GOT3 (cell line): ENCODE results near the gene AP1S1.
"Not testable (repeated sequence)": the region's sequence is repeated elsewhere in the genome, so short reads cannot be mapped to it uniquely, and the experiment has no call there.

ENCODE experiments used
- DNase-seq: peaks from one replicate; lab custom pipeline; 2025; ENCODE audit warnings: mixed read lengths; lab: John Stamatoyannopoulos, UW

The AP1S1 gene

GRCh38 chr7:101170617-101171441 is 16.6 kb downstream of the AP1S1 start:
- no peak for DNase-seq

- no peak for DNase-seq
Measured at GRCh38 chr7:101171442-101171837, 17.2 kb downstream of the AP1S1 start.

GRCh38 chr7:101172005-101172853 is 18.0 kb downstream of the AP1S1 start:
- DNase-seq, result no peak

- DNase-seq, result no peak
Measured at GRCh38 chr7:101172854-101173751, 18.8 kb downstream of the AP1S1 start.

GRCh38 chr7:101173752-101174244 is 19.5 kb downstream of the AP1S1 start:
- no peak for DNase-seq

GRCh38 chr7:101174322-101174854 is 20.1 kb downstream of the AP1S1 start:
- no peak for DNase-seq

- DNase-seq, result no peak
Measured at GRCh38 chr7:101175664-101176063, 21.4 kb downstream of the AP1S1 start.

- no peak for DNase-seq
Measured at GRCh38 chr7:101177644-101178043, 23.4 kb downstream of the AP1S1 start.

GRCh38 chr7:101179117-101179516 is 24.8 kb downstream of the AP1S1 start:
- DNase-seq, result no peak

- no peak for DNase-seq
Measured at GRCh38 chr7:101179713-101180112, 25.4 kb downstream of the AP1S1 start.

- no peak for DNase-seq
Measured at GRCh38 chr7:101180130-101180755, 26.0 kb downstream of the AP1S1 start, which contains the start of gene NAT16. NAT16 (minus strand) TSS chr7:101180293; CDS start chr7:101174807, 5,486 bp downstream.

- DNase-seq, result no peak
Measured at GRCh38 chr7:101185258-101185839, 31.1 kb downstream of the AP1S1 start.

GRCh38 chr7:101186194-101186593 is 31.9 kb downstream of the AP1S1 start:
- no peak for DNase-seq

- DNase-seq, result no peak
Measured at GRCh38 chr7:101186844-101187428, 32.7 kb downstream of the AP1S1 start.

- DNase-seq, result no peak
Measured at GRCh38 chr7:101189109-101189508, 34.8 kb downstream of the AP1S1 start.

GRCh38 chr7:101195884-101196283 is 41.6 kb downstream of the AP1S1 start:
- DNase-seq, result no peak

GRCh38 chr7:101197991-101198390 is 43.7 kb downstream of the AP1S1 start:
- DNase-seq, result no peak

GRCh38 chr7:101198476-101198875 is 44.2 kb downstream of the AP1S1 start:
- no peak for DNase-seq

- DNase-seq, result not testable (repeated sequence)
Measured at GRCh38 chr7:101199522-101199921, 45.2 kb downstream of the AP1S1 start.

- DNase-seq, result no peak
Measured at GRCh38 chr7:101200504-101200861, 46.2 kb downstream of the AP1S1 start.
